NCI-H2171 treated with DMSO at 0.1 percent for 48 hours (cell line): Measurements from ENCODE around the gene POC1B.

Experiments
- DNase-seq: peaks from one replicate; lab custom pipeline; 2025; lab: John Stamatoyannopoulos, UW

The POC1B gene

GRCh38 chr12:89497005-89497404 is 28.8 kb downstream of the POC1B start:
- DNase-seq = no peak

- no peak for DNase-seq
These were observed 31.2 kb downstream of the POC1B start for GRCh38 chr12:89494411-89495231.

- DNase-seq = no peak
These were observed 32.1 kb downstream of the POC1B start for GRCh38 chr12:89493670-89494302.

GRCh38 chr12:89492883-89493282 is 33.0 kb downstream of the POC1B start:
- no peak for DNase-seq

- no peak for DNase-seq
These were observed 34.9 kb downstream of the POC1B start for GRCh38 chr12:89490922-89491321.

- DNase-seq = no peak
These were observed 39.6 kb downstream of the POC1B start for GRCh38 chr12:89486264-89486663.

GRCh38 chr12:89484470-89484869 is 41.4 kb downstream of the POC1B start:
- DNase-seq = no peak

GRCh38 chr12:89481213-89481914 is 44.5 kb downstream of the POC1B start:
- DNase-seq = peak; percentile 7

- DNase-seq = no peak
These were observed 45.9 kb downstream of the POC1B start for GRCh38 chr12:89479982-89480381.

GRCh38 chr12:89477633-89478279 is 48.1 kb downstream of the POC1B start:
- DNase-seq = no peak

- no peak for DNase-seq
These were observed 48.8 kb downstream of the POC1B start for GRCh38 chr12:89476904-89477595.

GRCh38 chr12:89476232-89476631 is 49.6 kb downstream of the POC1B start:
- no peak for DNase-seq

- DNase-seq = no peak
These were observed 50.5 kb downstream of the POC1B start for GRCh38 chr12:89475203-89475990.

- no peak for DNase-seq
These were observed 51.2 kb downstream of the POC1B start for GRCh38 chr12:89474615-89475014.

- DNase-seq = no peak
These were observed 53.3 kb downstream of the POC1B start for GRCh38 chr12:89472508-89472907.

GRCh38 chr12:89470741-89471509 is 54.9 kb downstream of the POC1B start:
- DNase-seq = no peak

- no peak for DNase-seq
These were observed 56.5 kb downstream of the POC1B start for GRCh38 chr12:89469361-89469760.

GRCh38 chr12:89468648-89469326 is 57.1 kb downstream of the POC1B start:
- DNase-seq = no peak

GRCh38 chr12:89468017-89468416 is 57.8 kb downstream of the POC1B start:
- no peak for DNase-seq
